C4-2B (cell line): Measurements from ENCODE around the gene CDA.

Experiments used
- CTCF ChIP-seq: fragments of 450-650 bp; conservative IDR thresholded peaks from 2 replicates; pipeline ENCODE4 v1.5.1; 2017; ENCODE audit warnings: mild to moderate bottlenecking
- ZFX ChIP-seq: fragments of 450-650 bp; IDR thresholded peaks from 2 replicates; pipeline ENCODE4 v1.6.1; 2017

- TF ChIP-seq CTCF = no peak
- TF ChIP-seq ZFX = no peak
Measured at GRCh38 chr1:20636785-20637347, 48.0 kb downstream of the CDA start.
